ENCODE measurements around the gene MACROH2A1.

DNA sequence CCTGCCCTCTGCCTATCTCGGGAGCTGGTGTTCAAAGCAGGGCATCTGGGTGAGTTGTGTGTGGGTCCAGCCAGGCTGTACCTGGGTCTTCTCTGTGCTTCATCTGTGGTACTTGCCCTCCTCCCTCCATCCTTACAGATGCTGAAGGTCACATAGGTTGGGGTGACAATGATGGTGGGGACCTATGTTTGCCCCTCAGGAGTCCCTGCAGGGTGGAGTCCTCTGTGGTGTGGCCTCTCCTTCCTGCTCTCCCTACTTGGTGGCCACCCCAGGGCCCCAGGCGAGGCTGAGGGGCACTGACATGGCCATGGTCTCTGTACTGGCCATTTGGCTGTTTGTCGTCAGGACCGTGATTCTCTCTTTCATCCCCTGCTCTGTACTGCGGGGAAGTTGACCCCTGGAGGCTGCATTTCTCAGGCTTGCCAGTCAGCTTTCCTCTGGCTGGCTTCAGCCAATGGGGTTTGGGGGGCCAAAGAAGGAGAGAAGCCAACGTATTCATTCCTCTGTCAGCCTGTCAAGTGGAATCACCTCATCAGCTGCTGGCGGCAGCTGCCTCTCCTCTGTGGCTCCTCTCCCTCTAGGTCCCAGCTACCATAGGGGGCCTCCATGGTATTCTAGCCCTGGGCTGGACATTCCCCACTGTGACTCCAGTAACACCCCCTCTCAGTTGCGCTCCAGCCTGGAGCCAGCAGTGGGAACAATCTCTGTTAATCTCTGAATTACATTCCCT, 43.6 kb upstream of the MACROH2A1 start:
- TF ChIP-seq, protein P1, sequence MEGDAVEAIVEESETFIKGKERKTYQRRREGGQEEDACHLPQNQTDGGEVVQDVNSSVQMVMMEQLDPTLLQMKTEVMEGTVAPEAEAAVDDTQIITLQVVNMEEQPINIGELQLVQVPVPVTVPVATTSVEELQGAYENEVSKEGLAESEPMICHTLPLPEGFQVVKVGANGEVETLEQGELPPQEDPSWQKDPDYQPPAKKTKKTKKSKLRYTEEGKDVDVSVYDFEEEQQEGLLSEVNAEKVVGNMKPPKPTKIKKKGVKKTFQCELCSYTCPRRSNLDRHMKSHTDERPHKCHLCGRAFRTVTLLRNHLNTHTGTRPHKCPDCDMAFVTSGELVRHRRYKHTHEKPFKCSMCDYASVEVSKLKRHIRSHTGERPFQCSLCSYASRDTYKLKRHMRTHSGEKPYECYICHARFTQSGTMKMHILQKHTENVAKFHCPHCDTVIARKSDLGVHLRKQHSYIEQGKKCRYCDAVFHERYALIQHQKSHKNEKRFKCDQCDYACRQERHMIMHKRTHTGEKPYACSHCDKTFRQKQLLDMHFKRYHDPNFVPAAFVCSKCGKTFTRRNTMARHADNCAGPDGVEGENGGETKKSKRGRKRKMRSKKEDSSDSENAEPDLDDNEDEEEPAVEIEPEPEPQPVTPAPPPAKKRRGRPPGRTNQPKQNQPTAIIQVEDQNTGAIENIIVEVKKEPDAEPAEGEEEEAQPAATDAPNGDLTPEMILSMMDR (conservative IDR thresholded peaks at IDR 0.05): no peak
- no peak for TF ChIP-seq ZFX (IDR thresholded peaks at IDR 0.05)
